Measurements from ENCODE around the gene PTGES3.

GRCh38 chr12:56721216-56721615 is 33.1 kb upstream of the PTGES3 start:
- TF ChIP-seq CTCF (IDR thresholded peaks at IDR 0.05) (no peak), POLR2A (IDR thresholded peaks at IDR 0.05) (no peak)

All from uterus (tissue), 2 donors.